Measurements from ENCODE around the gene C2CD4D. TPM values are rescaled to one million over a fixed set of nuclear protein-coding genes. Genes with fewer than 3 reads are reported as not detected.

C2CD4D gene
- total RNA-seq, 1 donor from 2014 or later = not detected

DNA sequence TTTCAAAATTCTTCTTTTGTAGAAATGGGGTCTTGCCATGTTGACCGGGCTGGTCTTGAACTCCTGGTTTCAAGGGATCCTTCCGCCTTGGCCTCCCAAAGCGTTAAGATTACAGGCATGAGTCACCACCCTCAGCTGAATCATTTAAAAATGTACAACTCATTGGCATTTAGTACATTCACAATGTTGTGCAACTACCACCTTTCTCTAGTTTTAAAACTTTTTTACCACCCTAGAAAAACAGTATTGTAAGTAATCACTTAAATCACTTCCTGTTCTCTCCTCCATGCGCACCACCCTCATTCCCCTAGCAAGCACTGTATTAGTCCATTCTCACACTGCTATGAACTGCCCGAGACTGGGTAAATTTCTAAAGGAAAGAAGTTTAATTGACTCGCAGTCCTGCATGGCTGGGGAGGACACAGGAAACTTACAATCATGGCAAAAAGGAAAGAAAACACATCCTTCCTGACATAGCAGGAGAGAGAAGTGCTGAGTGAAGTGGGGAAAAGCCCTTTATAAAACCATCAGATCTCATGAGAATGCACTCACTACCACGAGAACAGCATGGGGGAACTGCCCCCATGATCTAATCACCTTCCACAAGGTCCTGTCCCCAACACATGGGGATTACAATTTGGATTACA, 28.3 kb upstream of the C2CD4D start:
- FAIRE-seq = no peak
- H3K27me3 ChIP-seq (ENCODE audit: control insufficient read depth, insufficient read depth, low read length) = no peaks in the 10 kb centered on the region
- TF ChIP-seq, protein P1, sequence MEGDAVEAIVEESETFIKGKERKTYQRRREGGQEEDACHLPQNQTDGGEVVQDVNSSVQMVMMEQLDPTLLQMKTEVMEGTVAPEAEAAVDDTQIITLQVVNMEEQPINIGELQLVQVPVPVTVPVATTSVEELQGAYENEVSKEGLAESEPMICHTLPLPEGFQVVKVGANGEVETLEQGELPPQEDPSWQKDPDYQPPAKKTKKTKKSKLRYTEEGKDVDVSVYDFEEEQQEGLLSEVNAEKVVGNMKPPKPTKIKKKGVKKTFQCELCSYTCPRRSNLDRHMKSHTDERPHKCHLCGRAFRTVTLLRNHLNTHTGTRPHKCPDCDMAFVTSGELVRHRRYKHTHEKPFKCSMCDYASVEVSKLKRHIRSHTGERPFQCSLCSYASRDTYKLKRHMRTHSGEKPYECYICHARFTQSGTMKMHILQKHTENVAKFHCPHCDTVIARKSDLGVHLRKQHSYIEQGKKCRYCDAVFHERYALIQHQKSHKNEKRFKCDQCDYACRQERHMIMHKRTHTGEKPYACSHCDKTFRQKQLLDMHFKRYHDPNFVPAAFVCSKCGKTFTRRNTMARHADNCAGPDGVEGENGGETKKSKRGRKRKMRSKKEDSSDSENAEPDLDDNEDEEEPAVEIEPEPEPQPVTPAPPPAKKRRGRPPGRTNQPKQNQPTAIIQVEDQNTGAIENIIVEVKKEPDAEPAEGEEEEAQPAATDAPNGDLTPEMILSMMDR (IDR thresholded peaks at IDR 0.05; ENCODE audit: insufficient read depth, low read length, severe bottlenecking) = no peak
- no peak overlapping the region for H3K4me3 ChIP-seq (ENCODE audit: low read depth, low read length)
- DNase-seq (ENCODE audit: low read depth) = peak; percentile 90
- H3K36me3 ChIP-seq (ENCODE audit: control insufficient read depth, insufficient read depth, low read length) = no peaks in the 10 kb centered on the region

DNA sequence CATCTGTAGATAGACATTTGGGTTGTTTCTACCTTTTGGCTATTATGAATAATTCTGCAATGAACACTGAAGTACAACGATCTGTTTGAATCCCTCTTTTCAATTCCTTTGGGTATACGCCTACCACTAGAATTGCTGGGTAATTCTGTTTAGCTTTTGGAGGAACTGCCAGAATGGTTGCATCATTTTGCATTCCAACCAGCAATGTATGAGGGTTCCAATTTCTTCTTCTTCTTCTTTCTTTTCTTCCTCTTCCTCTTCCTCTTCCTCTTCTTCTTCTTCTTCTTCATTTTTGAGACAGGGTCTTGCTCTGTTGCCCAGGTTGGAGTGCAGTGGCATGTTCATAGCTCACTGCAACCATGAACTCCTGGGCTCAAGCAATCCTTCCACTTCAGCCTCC, 27.7 kb upstream of the C2CD4D start:
- Histone ChIP-seq H3K36me3 (ENCODE audit: control insufficient read depth, insufficient read depth, low read length) (no peaks in the 10 kb centered on the region), H3K4me3 (ENCODE audit: low read depth, low read length) (no peak overlapping the region), H3K27me3 (ENCODE audit: control insufficient read depth, insufficient read depth, low read length) (no peaks in the 10 kb centered on the region)
- DNase-seq (ENCODE audit: low read depth) (no peak), FAIRE-seq (no peak)
- TF ChIP-seq, protein P1 (IDR thresholded peaks at IDR 0.05; ENCODE audit: insufficient read depth, low read length, severe bottlenecking) = no peak

DNA sequence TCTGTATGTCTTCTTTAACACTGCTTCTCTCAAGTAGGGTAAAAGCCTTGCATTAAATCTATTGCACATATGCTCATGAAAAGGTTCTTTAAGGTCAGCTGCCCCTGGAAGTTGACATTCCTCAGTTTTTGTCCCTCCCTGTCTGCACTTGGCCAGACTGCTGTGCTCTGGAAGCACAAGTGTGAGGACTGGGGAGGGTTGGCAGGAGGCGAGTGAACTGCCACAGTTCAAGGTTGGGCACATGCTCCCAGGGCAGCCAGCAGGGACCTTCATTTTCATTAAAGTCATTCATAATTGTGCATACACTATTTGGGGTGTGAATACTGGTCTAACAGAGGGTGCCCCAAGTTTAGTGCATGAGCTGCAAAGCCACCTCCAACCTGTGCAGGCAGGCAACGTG, 24.8 kb upstream of the C2CD4D start:
- Histone ChIP-seq H3K4me3 (ENCODE audit: low read depth, low read length) (no peak overlapping the region), H3K36me3 (ENCODE audit: control insufficient read depth, insufficient read depth, low read length) (no peaks in the 10 kb centered on the region), H3K27me3 (ENCODE audit: control insufficient read depth, insufficient read depth, low read length) (no peaks in the 10 kb centered on the region)
- FAIRE-seq (no peak), DNase-seq (ENCODE audit: low read depth) (no peak)
- TF ChIP-seq, protein P1 (IDR thresholded peaks at IDR 0.05; ENCODE audit: insufficient read depth, low read length, severe bottlenecking) = no peak

DNA sequence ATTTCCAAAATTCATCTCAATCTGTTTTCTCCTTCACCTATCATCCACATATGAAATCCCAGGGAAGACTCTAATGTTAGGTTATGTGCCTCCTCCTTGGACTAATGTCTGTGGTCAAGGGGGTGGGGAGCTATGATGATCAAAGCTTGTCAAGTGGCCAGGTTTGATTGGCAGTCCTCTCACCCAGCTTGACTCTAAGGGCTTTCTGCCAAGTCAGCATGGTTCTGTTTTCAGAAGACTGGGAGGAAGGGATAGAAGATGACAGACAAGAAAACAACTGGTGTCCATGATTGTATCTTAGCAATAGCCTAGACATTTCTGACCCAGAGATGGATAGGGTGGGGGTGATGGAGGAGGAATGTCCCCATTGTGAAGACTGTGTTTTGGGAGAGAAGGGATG, 23.0 kb upstream of the C2CD4D start:
- no peak overlapping the region for H3K4me3 ChIP-seq (ENCODE audit: low read depth, low read length)
- DNase-seq (ENCODE audit: low read depth) (no peak), FAIRE-seq (peak; percentile 13)
- H3K27me3 ChIP-seq (ENCODE audit: control insufficient read depth, insufficient read depth, low read length) = no peaks in the 10 kb centered on the region
- no peaks in the 10 kb centered on the region for H3K36me3 ChIP-seq (ENCODE audit: control insufficient read depth, insufficient read depth, low read length)
- TF ChIP-seq, protein P1 (IDR thresholded peaks at IDR 0.05; ENCODE audit: insufficient read depth, low read length, severe bottlenecking) = no peak

DNA sequence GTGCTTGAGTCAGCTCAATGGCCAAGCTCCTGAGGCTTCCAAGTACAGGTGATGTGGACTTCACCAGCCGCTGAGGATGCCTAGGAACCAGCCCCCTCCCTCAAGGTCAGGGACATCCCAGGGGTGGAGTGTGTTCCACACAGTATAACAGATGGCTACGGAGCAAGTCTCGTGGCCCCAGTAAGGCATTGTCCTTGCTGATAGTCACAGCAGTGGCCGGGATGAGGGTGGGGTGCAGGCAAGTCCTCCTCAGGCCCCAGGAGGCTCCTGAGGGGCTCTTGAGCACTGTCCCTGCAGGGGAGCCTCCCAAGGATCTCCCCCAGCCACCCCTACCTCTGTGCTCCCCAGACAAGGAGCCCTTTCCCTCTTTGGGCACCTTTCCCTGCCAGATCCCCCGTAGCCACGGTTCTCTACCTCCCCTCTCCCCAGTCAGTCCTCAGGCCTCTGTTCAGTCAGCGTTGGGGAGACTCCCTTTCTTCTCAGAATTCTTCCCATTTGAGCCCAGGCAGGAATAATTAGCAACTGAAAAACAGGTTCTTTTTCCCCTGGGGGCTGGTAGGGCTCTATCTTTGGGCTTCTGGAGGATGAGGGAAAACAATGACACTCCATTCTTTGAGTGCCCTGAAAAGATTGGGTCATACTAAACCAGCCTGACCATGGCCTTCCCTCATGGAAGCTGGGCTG, 21.0 kb upstream of the C2CD4D start:
- Histone ChIP-seq H3K27me3 (ENCODE audit: control insufficient read depth, insufficient read depth, low read length) (no peaks in the 10 kb centered on the region), H3K36me3 (ENCODE audit: control insufficient read depth, insufficient read depth, low read length) (no peaks in the 10 kb centered on the region), H3K4me3 (ENCODE audit: low read depth, low read length) (no peak overlapping the region)
- FAIRE-seq (no peak), DNase-seq (ENCODE audit: low read depth) (no peak)
- TF ChIP-seq, protein P1 (IDR thresholded peaks at IDR 0.05; ENCODE audit: insufficient read depth, low read length, severe bottlenecking) = no peak

Data from bronchial epithelial cell (primary cell).